Smooth muscle cell (in vitro differentiated cells): ENCODE data around the gene NAAA. TPM values are rescaled to one million over a fixed set of nuclear protein-coding genes. Genes with fewer than 3 reads are reported as not detected.

ENCODE experiments used
- DNase-seq: peaks from one replicate; lab custom pipeline; 2025; ENCODE audit not compliant: unreplicated experiment; lab: John Stamatoyannopoulos, UW
- H2AFZ ChIP-seq: fragments of 200-600 bp; sonication (generic); 2 replicates; pipeline ENCODE4 v1.6.0; 2016; ENCODE audit warnings: antibody characterized with exemption, low read depth, mild to moderate bottlenecking
- H3F3A ChIP-seq: fragments of 200-600 bp; sonication (generic); 2 replicates; pipeline ENCODE4 v1.6.0; 2017; ENCODE audit warnings: antibody characterized with exemption, low read depth
- H3K27ac ChIP-seq: fragments of 200-600 bp; sonication (generic); 2 replicates; pipeline ENCODE4 v1.5.1; 2016; ENCODE audit warnings: low read depth, mild to moderate bottlenecking
- H3K27me3 ChIP-seq: fragments of 200-600 bp; sonication (generic); 2 replicates; pipeline ENCODE4 v1.6.1; 2016; ENCODE audit warnings: low read depth, mild to moderate bottlenecking
- H3K36me3 ChIP-seq: fragments of 200-600 bp; sonication (generic); 2 replicates; pipeline ENCODE4 v1.5.1; 2016; ENCODE audit warnings: low read depth
- H3K4me1 ChIP-seq: fragments of 200-600 bp; sonication (generic); 2 replicates; pipeline ENCODE4 v1.5.1; 2016; ENCODE audit warnings: low read depth
- H3K4me2 ChIP-seq: fragments of 200-600 bp; sonication (generic); 2 replicates; pipeline ENCODE4 v1.6.0; 2016; ENCODE audit warnings: mild to moderate bottlenecking
- H3K4me3 ChIP-seq: fragments of 200-600 bp; sonication (generic); 2 replicates; pipeline ENCODE4 v1.5.1; 2016; ENCODE audit warnings: mild to moderate bottlenecking
- H3K79me2 ChIP-seq: fragments of 200-600 bp; sonication (generic); 2 replicates; pipeline ENCODE4 v1.6.0; 2016; ENCODE audit warnings: low read depth, mild to moderate bottlenecking
- H3K9ac ChIP-seq: fragments of 200-600 bp; sonication (generic); 2 replicates; pipeline ENCODE4 v1.6.0; 2016; ENCODE audit warnings: low read depth
- H3K9me3 ChIP-seq: fragments of 200-600 bp; sonication (generic); replicated peaks from 2 replicates; pipeline ENCODE4 v1.5.1; 2016; ENCODE audit warnings: low read depth
- H4K20me1 ChIP-seq: fragments of 200-600 bp; sonication (generic); 2 replicates; pipeline ENCODE4 v1.6.0; 2016; ENCODE audit warnings: low read depth
- CTCF ChIP-seq: fragments of 200-600 bp; sonication (generic); IDR thresholded peaks from 2 replicates; pipeline ENCODE4 v1.5.1; 2017; ENCODE audit warnings: borderline replicate concordance, mild to moderate bottlenecking, antibody characterized with exemption; ENCODE audit not compliant: insufficient read depth, poor library complexity, severe bottlenecking
- WGBS: methylation state at CpG from one replicate; pipeline ENCODE4 v1.1.7; 2016; ENCODE audit warnings: low lambda C conversion rate; 5-methylcytosine and 5-hydroxymethylcytosine counted together
- polyA plus RNA-seq: library from polyadenylated mRNA; unstranded; fragments of >200 nt; fragmentation: Nextera tagmentation; extraction: Ambion mirVana; gene quantifications from 2 replicates; pipeline ENCODE4 v1.2.1, GENCODE V29; 2016
- total RNA-seq: library from RNA; depleted of rRNA; stranded (reverse); fragments of >200 nt; gene quantifications from 2 replicates; pipeline ENCODE4 v1.2.3, GENCODE V29; 2014

The NAAA gene
- total and polyA plus RNA-seq, 2 experiments from 2014 or later, result 14.9 to 27.7 TPM

DNA sequence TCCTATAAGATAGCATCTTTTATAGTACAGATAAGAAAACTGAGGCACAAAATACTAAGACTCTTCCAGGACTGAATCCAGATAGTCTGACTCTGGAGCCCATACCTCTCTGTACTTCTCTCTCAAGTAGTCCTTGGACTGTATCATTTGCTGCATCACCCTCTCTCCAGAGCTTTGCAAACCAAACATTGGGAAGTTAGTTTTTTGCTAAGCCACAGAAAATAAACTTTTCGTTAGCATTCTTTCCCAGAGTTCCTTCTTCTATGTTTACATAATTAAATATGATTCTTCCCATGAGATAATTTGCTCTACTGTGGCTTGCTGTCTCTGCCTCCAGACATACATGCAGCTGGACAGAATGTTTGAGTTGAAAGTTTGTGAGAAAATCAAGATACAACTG, 60.5 kb downstream of the NAAA start:
- H3K4me3 ChIP-seq, result no peak overlapping the region
- DNase-seq, result no peak
- peaks cover 18% of the 10 kb centered on the region for H3K27me3 ChIP-seq
- no peaks in the 10 kb centered on the region for H3K9me3 ChIP-seq
- H3K27ac ChIP-seq, result no peak overlapping the region
- no peak for TF ChIP-seq CTCF
- H3K36me3 ChIP-seq, result no peaks in the 10 kb centered on the region
- no peak overlapping the region for H3K9ac ChIP-seq
- no peaks in the 10 kb centered on the region for H4K20me1 ChIP-seq
- H3K79me2 ChIP-seq, result no peaks in the 10 kb centered on the region
- H2AFZ ChIP-seq, result no peak overlapping the region
- WGBS, result 30% methylated on average over 1 of the region's 1 CpG
- no peaks in the 10 kb centered on the region for H3F3A ChIP-seq
- peaks cover 6% of the 10 kb centered on the region for H3K4me1 ChIP-seq
- H3K4me2 ChIP-seq, result no peak overlapping the region

- 82% methylated on average over 6 of the region's 6 CpGs for WGBS
- H4K20me1 ChIP-seq, result no peaks in the 10 kb centered on the region
- H3K27me3 ChIP-seq, result peaks cover 18% of the 10 kb centered on the region
- H3K27ac ChIP-seq, result no peak overlapping the region
- no peak overlapping the region for H3K4me3 ChIP-seq
- H3F3A ChIP-seq, result no peaks in the 10 kb centered on the region
- DNase-seq, result no peak
- no peak for TF ChIP-seq CTCF
- H3K4me1 ChIP-seq, result peaks cover 6% of the 10 kb centered on the region
- no peaks in the 10 kb centered on the region for H3K9me3 ChIP-seq
- H3K79me2 ChIP-seq, result no peaks in the 10 kb centered on the region
- H3K4me2 ChIP-seq, result no peak overlapping the region
- H2AFZ ChIP-seq, result no peak overlapping the region
- H3K36me3 ChIP-seq, result no peaks in the 10 kb centered on the region
- no peak overlapping the region for H3K9ac ChIP-seq
Observed at GRCh38 chr4:75878246-75878756, 62.5 kb downstream of the NAAA start.

DNA sequence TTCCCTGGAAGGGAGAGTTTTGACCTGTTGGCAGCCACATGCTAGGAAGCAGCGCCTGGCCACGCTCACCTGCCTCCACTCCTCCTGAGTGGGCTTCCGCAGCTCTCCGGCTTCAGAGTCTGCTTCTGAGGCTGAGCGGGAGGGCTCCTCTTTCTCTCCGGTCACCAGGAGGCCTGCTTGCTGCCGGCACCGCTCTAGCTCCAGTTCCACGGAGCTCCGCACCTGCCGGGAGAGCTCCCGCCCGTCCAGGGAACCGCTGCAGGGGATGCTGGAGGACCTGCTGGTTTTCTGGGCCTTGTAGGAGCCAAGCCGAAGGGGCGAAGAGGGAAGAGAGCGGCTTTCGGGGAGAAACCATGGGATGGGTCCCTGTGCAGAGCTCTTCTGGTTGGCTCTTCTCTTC, 64.6 kb downstream of the NAAA start:
- H3K79me2 ChIP-seq, result no peaks in the 10 kb centered on the region
- H3F3A ChIP-seq, result no peaks in the 10 kb centered on the region
- H2AFZ ChIP-seq, result no peak overlapping the region
- H3K27ac ChIP-seq, result no peak overlapping the region
- no peaks in the 10 kb centered on the region for H3K9me3 ChIP-seq
- TF ChIP-seq CTCF, result no peak
- H3K27me3 ChIP-seq, result peaks cover 18% of the 10 kb centered on the region
- no peak overlapping the region for H3K9ac ChIP-seq
- DNase-seq, result no peak
- peaks cover 6% of the 10 kb centered on the region for H3K4me1 ChIP-seq
- H3K36me3 ChIP-seq, result no peaks in the 10 kb centered on the region
- no peak overlapping the region for H3K4me2 ChIP-seq
- no peak overlapping the region for H3K4me3 ChIP-seq
- WGBS, result 93% methylated on average over 18 of the region's 18 CpGs
- no peaks in the 10 kb centered on the region for H4K20me1 ChIP-seq

DNA sequence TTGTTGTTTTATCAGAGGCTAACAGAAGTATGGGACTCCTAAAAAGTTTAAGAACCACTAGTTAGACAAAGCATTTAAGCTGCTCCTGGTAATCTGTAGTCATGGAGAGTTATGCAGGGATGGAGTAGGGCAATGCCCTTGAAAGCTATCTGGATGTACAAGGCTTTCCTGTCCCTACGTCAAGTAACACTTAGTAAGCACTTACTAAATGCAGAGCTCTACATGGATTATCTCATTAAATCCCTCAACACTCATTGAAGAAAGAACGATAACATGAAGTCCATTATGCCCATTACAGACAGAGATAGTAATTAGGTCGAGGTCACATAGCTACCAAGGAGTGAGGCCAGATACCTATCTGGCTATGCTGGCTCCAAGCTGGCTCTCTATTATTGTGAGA, 71.7 kb downstream of the NAAA start:
- Histone ChIP-seq H3K36me3 (no peaks in the 10 kb centered on the region), H4K20me1 (no peaks in the 10 kb centered on the region), H3K4me2 (no peak overlapping the region), H3K79me2 (no peaks in the 10 kb centered on the region), H3K27me3 (no peaks in the 10 kb centered on the region), H3K4me1 (no peaks in the 10 kb centered on the region), H3K9ac (no peak overlapping the region), H3K4me3 (no peak overlapping the region), H2AFZ (no peak overlapping the region), H3K27ac (no peak overlapping the region), H3K9me3 (no peaks in the 10 kb centered on the region), H3F3A (no peaks in the 10 kb centered on the region)
- TF ChIP-seq CTCF, result no peak
- DNase-seq, result no peak
- WGBS, result 36% methylated on average over 3 of the region's 3 CpGs
